H1 (cell line): ENCODE results near the gene SORCS3. TPM values are rescaled to one million over a fixed set of nuclear protein-coding genes. Genes with fewer than 3 reads are reported as not detected.

Experiments
- CTCF ChIA-PET: fragments of 300-600 bp; sonication (Branson Sonifier 250); formaldehyde crosslinking; loops from one replicate; lab custom pipeline; 2021; ENCODE audit not compliant: partially characterized antibody; lab: Charles Lee
- POLR2A ChIA-PET: fragments of 300-600 bp; sonication (Branson Sonifier 250); formaldehyde crosslinking; loops from one replicate; lab custom pipeline; 2021; ENCODE audit warnings: inconsistent platforms; ENCODE audit not compliant: partially characterized antibody; lab: Charles Lee
- DNase-seq, 2 experiments: peaks; one replicate each; pipeline versions ENCODE4 v3.0.0 to v3.0.0-alpha.2; 2010 to 2022; ENCODE audit warnings: low spot score in 2 of 2, low read depth in 1 of 2, mixed read lengths in 1 of 2
- FAIRE-seq: peaks from 2 replicates; lab custom pipeline; 2011; peaks lifted over from hg19 to GRCh38; lab: Jason Lieb, UNC
- H2AFZ ChIP-seq: 2 replicates; pipeline ENCODE4 v1.8.1; 2012; ENCODE audit warnings: low read length, inconsistent platforms
- H2AK5ac ChIP-seq: 2 replicates; pipeline ENCODE4 v1.6.1; 2013; ENCODE audit warnings: low read depth, low read length
- H2BK120ac ChIP-seq: replicated peaks from 2 replicates; pipeline ENCODE3; 2013; ENCODE audit warnings: low read depth, low read length, inconsistent platforms
- H2BK12ac ChIP-seq: 2 replicates; pipeline ENCODE4 v1.6.1; 2013; ENCODE audit warnings: low read depth, low read length
- H2BK15ac ChIP-seq: 2 replicates; pipeline ENCODE4 v1.6.1; 2013; ENCODE audit warnings: low read length
- H2BK20ac ChIP-seq: 2 replicates; pipeline ENCODE4 v1.6.1; 2013; ENCODE audit warnings: low read length
- H2BK5ac ChIP-seq: 2 replicates; pipeline ENCODE4 v1.6.1; 2013; ENCODE audit warnings: low read depth, low read length
- H3K14ac ChIP-seq: 2 replicates; pipeline ENCODE4 v1.6.1; 2013; ENCODE audit warnings: inconsistent platforms; ENCODE audit not compliant: insufficient read length
- H3K18ac ChIP-seq: 2 replicates; pipeline ENCODE4 v1.6.1; 2013; ENCODE audit warnings: low read length; ENCODE audit errors: extremely low read depth
- H3K23ac ChIP-seq: 2 replicates; pipeline ENCODE4 v1.6.1; 2013; ENCODE audit warnings: inconsistent platforms; ENCODE audit not compliant: insufficient read length
- H3K23me2 ChIP-seq: 2 replicates; pipeline ENCODE4 v1.6.1; 2013; ENCODE audit warnings: low read depth, low read length
- H3K27ac ChIP-seq: 2 replicates; pipeline ENCODE4 v1.6.1; 2011; ENCODE audit warnings: low read depth, low read length, inconsistent platforms
- H3K27me3 ChIP-seq, 4 experiments: replicated peaks in 1 of 4; 1 replicate in 1 of 4; 2 replicates in 3 of 4; pipeline versions ENCODE4 v1.6.1 to v1.8.1; 2011 to 2013; ENCODE audit warnings: low read length in 3 of 4, mild to moderate bottlenecking in 3 of 4, inconsistent platforms in 2 of 4, mixed read lengths in 2 of 4, moderate library complexity in 1 of 4; ENCODE audit not compliant: control insufficient read depth in 3 of 4, insufficient read depth in 3 of 4; ENCODE audit errors: extremely low read depth in 1 of 4
- H3K36me3 ChIP-seq, 4 experiments: 2 replicates each; pipeline versions ENCODE4 v1.6.1 to v1.8.1; 2011 to 2013; ENCODE audit warnings: mild to moderate bottlenecking in 4 of 4, low read length in 3 of 4, moderate library complexity in 2 of 4, control low read depth in 1 of 4, inconsistent platforms in 1 of 4; ENCODE audit not compliant: insufficient read depth in 4 of 4, control insufficient read depth in 2 of 4
- H3K4ac ChIP-seq: replicated peaks from 2 replicates; pipeline ENCODE3; 2013; ENCODE audit warnings: low read length, low read depth, mixed read lengths, inconsistent platforms; ENCODE audit not compliant: insufficient read length
- H3K4me1 ChIP-seq, 4 experiments: replicated peaks in 1 of 4; 1 replicate in 1 of 4; 2 replicates in 3 of 4; pipeline versions ENCODE4 v1.6.1 to v1.8.1; 2011 to 2013; ENCODE audit warnings: low read length in 3 of 4, inconsistent platforms in 2 of 4, mixed read lengths in 1 of 4; ENCODE audit not compliant: insufficient read depth in 4 of 4, control insufficient read depth in 3 of 4
- H3K4me2 ChIP-seq, 2 experiments: 2 replicates each; pipeline versions ENCODE4 v1.6.1 to v1.8.1; 2011 to 2013; ENCODE audit warnings: low read depth in 2 of 2, low read length in 2 of 2, control low read depth in 1 of 2, inconsistent platforms in 1 of 2, mild to moderate bottlenecking in 1 of 2; ENCODE audit not compliant: insufficient read depth in 1 of 2
- H3K4me3 ChIP-seq, 4 experiments: fragments of 200-600, 300-600 bp in 1 of 4; sonication (generic), shearing (Covaris generic), sonication (Bioruptor Twin) in 1 of 4; 2 replicates each; pipeline versions ENCODE4 v1.5.1 to v1.8.1; 2011 to 2016; ENCODE audit warnings: low read length in 4 of 4, low read depth in 3 of 4, control low read depth in 2 of 4, inconsistent platforms in 2 of 4, mild to moderate bottlenecking in 2 of 4, mixed read lengths in 1 of 4, moderate library complexity in 1 of 4; ENCODE audit not compliant: insufficient read depth in 2 of 4; ENCODE audit errors: extremely low read depth in 1 of 4
- H3K56ac ChIP-seq: replicated peaks from 2 replicates; pipeline ENCODE3; 2013; ENCODE audit warnings: low read depth, mild to moderate bottlenecking, mixed read lengths, low read length, inconsistent platforms; ENCODE audit not compliant: insufficient read length
- H3K79me1 ChIP-seq: 2 replicates; pipeline ENCODE4 v1.6.1; 2013; ENCODE audit warnings: low read depth, low read length, control low read depth
- H3K79me2 ChIP-seq, 2 experiments: 2 replicates each; pipeline versions ENCODE4 v1.6.1 to v1.8.1; 2012 to 2013; ENCODE audit warnings: low read length in 2 of 2, mild to moderate bottlenecking in 2 of 2, inconsistent platforms in 1 of 2; ENCODE audit not compliant: insufficient read depth in 2 of 2, control insufficient read depth in 1 of 2
- H3K9ac ChIP-seq, 4 experiments: replicated peaks in 1 of 4; 1 replicate in 1 of 4; 2 replicates in 3 of 4; pipeline versions ENCODE4 v1.6.1 to v1.8.1; 2011 to 2013; ENCODE audit warnings: low read depth in 3 of 4, low read length in 3 of 4, control low read depth in 2 of 4, mild to moderate bottlenecking in 2 of 4, moderate library complexity in 2 of 4, inconsistent platforms in 1 of 4; ENCODE audit errors: extremely low read depth in 1 of 4
- H3K9me3 ChIP-seq, 2 experiments: 2 replicates each; pipeline versions ENCODE4 v1.6.1 to v1.8.1; 2012 to 2013; ENCODE audit warnings: mild to moderate bottlenecking in 2 of 2, moderate library complexity in 2 of 2, control low read depth in 1 of 2, inconsistent platforms in 1 of 2, low read depth in 1 of 2, low read length in 1 of 2, mixed read lengths in 1 of 2; ENCODE audit not compliant: insufficient read depth in 2 of 2
- H4K20me1 ChIP-seq, 2 experiments: replicated peaks in 1 of 2; 2 replicates each; pipeline versions ENCODE3 to v1.8.1; 2011 to 2013; ENCODE audit warnings: inconsistent platforms in 2 of 2, low read length in 2 of 2, mild to moderate bottlenecking in 1 of 2; ENCODE audit not compliant: insufficient read depth in 2 of 2, control insufficient read depth in 1 of 2
- H4K5ac ChIP-seq: 2 replicates; pipeline ENCODE4 v1.6.1; 2013; ENCODE audit warnings: low read length, low read depth, mixed read lengths, inconsistent platforms; ENCODE audit not compliant: insufficient read length
- H4K8ac ChIP-seq: 2 replicates; pipeline ENCODE4 v1.8.0; 2013; ENCODE audit warnings: mild to moderate bottlenecking, moderate library complexity, low read length, inconsistent platforms; ENCODE audit not compliant: insufficient read depth; ENCODE audit errors: extremely low read depth
- H4K91ac ChIP-seq: replicated peaks from 2 replicates; pipeline ENCODE3; 2013; ENCODE audit warnings: low read length, mixed read lengths, inconsistent platforms; ENCODE audit not compliant: insufficient read length
- BACH1 ChIP-seq: IDR thresholded peaks from 2 replicates; pipeline ENCODE4 v1.6.1; 2012; ENCODE audit warnings: low read length, improper control_type of control experiment
- CBX5 ChIP-seq: fragments of 300-800, 300-1000 bp; sonication (generic); IDR thresholded peaks from 2 replicates; pipeline ENCODE4 v1.7.1; 2016; ENCODE audit warnings: antibody characterized with exemption, low read length, low read depth
- CTBP2 ChIP-seq: IDR thresholded peaks from 2 replicates; pipeline ENCODE4 v1.7.0; 2011; ENCODE audit warnings: borderline replicate concordance, mild to moderate bottlenecking, moderate library complexity, mixed read lengths, low read length; ENCODE audit not compliant: insufficient read depth, insufficient read length
- EP300 ChIP-seq, 2 experiments: IDR thresholded peaks; 1 replicate in 1 of 2; 2 replicates in 1 of 2; pipeline ENCODE4 v1.6.1; 2011 to 2012; ENCODE audit warnings: low read depth in 2 of 2, low read length in 2 of 2, mild to moderate bottlenecking in 2 of 2, borderline replicate concordance in 1 of 2, inconsistent platforms in 1 of 2, moderate library complexity in 1 of 2
- FOSL1 ChIP-seq: IDR thresholded peaks from 2 replicates; pipeline ENCODE4 v1.6.1; 2011; ENCODE audit warnings: mild to moderate bottlenecking, low read depth, low read length, moderate library complexity; ENCODE audit not compliant: insufficient read depth
- JUN ChIP-seq: IDR thresholded peaks from 2 replicates; pipeline ENCODE4 v1.6.1; 2011; ENCODE audit warnings: low read depth, mild to moderate bottlenecking, improper control_type of control experiment, low read length
- KDM5A ChIP-seq: fragments of 200-600 bp; IDR thresholded peaks from 2 replicates; pipeline ENCODE4 v1.7.1; 2012; ENCODE audit warnings: mild to moderate bottlenecking, low read length, inconsistent platforms, mixed read lengths
- POLR2AphosphoS5 ChIP-seq: IDR thresholded peaks from 2 replicates; pipeline ENCODE4 v1.6.1; 2011; ENCODE audit warnings: low read depth, low read length
- WGBS, 2 experiments: shearing (Covaris generic) in 1 of 2; methylation state at CpG; one replicate each; pipeline versions ENCODE4 v1.1.6 to v1.1.7; 2013 to 2015; ENCODE audit warnings: low lambda C conversion rate in 2 of 2, mixed read lengths in 2 of 2, inconsistent platforms in 1 of 2, low coverage in 1 of 2, missing lambda C conversion rate in 1 of 2; ENCODE audit not compliant: insufficient replicate concordance in 2 of 2, insufficient coverage in 1 of 2, insufficient read length in 1 of 2; ENCODE audit errors: extremely low coverage in 1 of 2, missing lambda C conversion rate in 1 of 2; 5-methylcytosine and 5-hydroxymethylcytosine counted together
- polyA plus RNA-seq, 7 experiments: library from polyadenylated mRNA; depleted of rRNA in 3 of 7; stranded (reverse) in 5 of 7; unstranded in 2 of 7; fragments of >200 nt in 5 of 7; fragments of 200-250 nt in 2 of 7; gene quantifications; 1 replicate in 5 of 7; 2 replicates in 1 of 7; 4 replicates in 1 of 7; pipeline versions ENCODE4 v1.2.1 to v1.2.3, GENCODE V29; 2011 to 2013; ENCODE audit warnings: missing spikeins in 2 of 7, mixed read lengths in 2 of 7
- total RNA-seq: library from RNA; stranded (reverse); fragmentation: NEBNext Ultra II Directional; extraction: Animal tissue kit (Norgen Biotek cat#: 25700); gene quantifications from 2 replicates; pipeline ENCODE4 v1.2.1, GENCODE V29; 2021
- TF ChIP-seq, protein P1 (sequence below): IDR thresholded peaks from 2 replicates; pipeline ENCODE4 v1.6.1; 2012; ENCODE audit warnings: low read length, inconsistent platforms
- TF ChIP-seq, protein P2 (sequence below): IDR thresholded peaks from 2 replicates; pipeline ENCODE4 v1.6.1; 2011; ENCODE audit warnings: low read depth, mild to moderate bottlenecking, low read length; ENCODE audit not compliant: insufficient read depth
- TF ChIP-seq, protein P3 (sequence below): IDR thresholded peaks from 2 replicates; pipeline ENCODE4 v1.6.1; 2012; ENCODE audit warnings: inconsistent platforms

Gene SORCS3
- total and polyA plus RNA-seq, 2 of the 8 experiments (the other 6 are each of a cell fraction or from before 2014, with no cell fraction given), result 0.26 to 0.88 TPM

DNA sequence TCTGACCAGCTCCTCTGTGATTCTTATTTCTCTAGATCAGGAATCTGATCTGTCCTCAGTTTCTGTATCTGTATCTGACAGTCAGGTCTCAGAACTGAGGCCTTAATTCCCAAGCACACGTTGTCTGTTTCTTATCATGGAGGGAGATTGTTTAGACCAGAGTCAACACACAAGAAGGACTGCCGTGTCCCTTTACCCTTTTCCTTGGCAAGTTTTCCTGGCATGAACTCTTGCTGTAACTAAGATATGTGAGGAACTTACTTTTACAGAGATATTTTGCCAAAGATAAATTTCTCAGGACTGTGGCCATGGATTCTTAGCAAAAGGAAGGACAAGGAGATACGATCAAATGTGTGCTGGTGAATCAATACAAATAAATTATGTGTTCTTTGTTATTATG, 181.0 kb downstream of the SORCS3 start:
- Histone ChIP-seq H2AK5ac (no peak overlapping the region), H2BK120ac (no peak overlapping the region), H3K4ac (no peak overlapping the region), H2AFZ (no peak overlapping the region), H3K4me2 (no peak overlapping the region), H2BK5ac (no peak overlapping the region), H3K36me3 (no peaks in the 10 kb centered on the region), H4K5ac (no peak overlapping the region), H3K23ac (no peak overlapping the region), H2BK15ac (no peak overlapping the region), H4K20me1 (peaks cover 0 to 4% of the 10 kb centered on the region in 2 experiments), H2BK12ac (no peak overlapping the region), H3K23me2 (no peaks in the 10 kb centered on the region), H3K9me3 (0 out of 4 replicates have a peak, but pooled peaks cover 0 to 2% of the 10 kb centered on the region in 2 experiments), H3K27ac (no peak overlapping the region), H3K4me3 (no peak overlapping the region), H3K79me1 (no peaks in the 10 kb centered on the region), H3K56ac (no peak overlapping the region), H3K4me1 (0 out of 7 replicates have a peak, but pooled peaks cover 0 to 2% (median 0%) of the 10 kb centered on the region in 4 experiments), H3K18ac (no peak overlapping the region), H2BK20ac (no peak overlapping the region), H3K9ac (no peak overlapping the region), H3K14ac (no peak overlapping the region), H3K27me3 (no peaks in the 10 kb centered on the region), H3K79me2 (no peaks in the 10 kb centered on the region), H4K91ac (no peak overlapping the region), H4K8ac (no peak overlapping the region)
- ChIA-PET POLR2A (no interaction called here), CTCF (no interaction called here)
- 75% methylated on average over 3 of the region's 3 CpGs; no CpG with 5 or more reads in 1 of the 2 experiments for WGBS, 2 experiments
- FAIRE-seq (no peak), DNase-seq (no peak)
- no peak for TF ChIP-seq KDM5A
- TF ChIP-seq JUN, result no peak
- no peak for TF ChIP-seq POLR2AphosphoS5
- no peak for TF ChIP-seq BACH1
- TF ChIP-seq CTBP2, result no peak
- TF ChIP-seq FOSL1, result no peak
- no peak for TF ChIP-seq EP300 (IDR thresholded peaks at IDR 0.05; ENCODE audit: borderline replicate concordance in 1 of 2, low read depth in 2 of 2, low read length in 2 of 2)
- TF ChIP-seq, protein P1, sequence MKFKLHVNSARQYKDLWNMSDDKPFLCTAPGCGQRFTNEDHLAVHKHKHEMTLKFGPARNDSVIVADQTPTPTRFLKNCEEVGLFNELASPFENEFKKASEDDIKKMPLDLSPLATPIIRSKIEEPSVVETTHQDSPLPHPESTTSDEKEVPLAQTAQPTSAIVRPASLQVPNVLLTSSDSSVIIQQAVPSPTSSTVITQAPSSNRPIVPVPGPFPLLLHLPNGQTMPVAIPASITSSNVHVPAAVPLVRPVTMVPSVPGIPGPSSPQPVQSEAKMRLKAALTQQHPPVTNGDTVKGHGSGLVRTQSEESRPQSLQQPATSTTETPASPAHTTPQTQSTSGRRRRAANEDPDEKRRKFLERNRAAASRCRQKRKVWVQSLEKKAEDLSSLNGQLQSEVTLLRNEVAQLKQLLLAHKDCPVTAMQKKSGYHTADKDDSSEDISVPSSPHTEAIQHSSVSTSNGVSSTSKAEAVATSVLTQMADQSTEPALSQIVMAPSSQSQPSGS, result no peak
- TF ChIP-seq, protein P2, sequence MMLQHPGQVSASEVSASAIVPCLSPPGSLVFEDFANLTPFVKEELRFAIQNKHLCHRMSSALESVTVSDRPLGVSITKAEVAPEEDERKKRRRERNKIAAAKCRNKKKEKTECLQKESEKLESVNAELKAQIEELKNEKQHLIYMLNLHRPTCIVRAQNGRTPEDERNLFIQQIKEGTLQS, result no peak
- no peak for TF ChIP-seq CBX5
- TF ChIP-seq, protein P3, sequence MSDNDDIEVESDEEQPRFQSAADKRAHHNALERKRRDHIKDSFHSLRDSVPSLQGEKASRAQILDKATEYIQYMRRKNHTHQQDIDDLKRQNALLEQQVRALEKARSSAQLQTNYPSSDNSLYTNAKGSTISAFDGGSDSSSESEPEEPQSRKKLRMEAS, result no peak
